Endothelial cell of umbilical vein (primary cell): ENCODE results near the gene AQP12B.

Source experiments
- EZH2 ChIP-seq: IDR thresholded peaks from 2 replicates; pipeline ENCODE4 v1.6.1; 2012; ENCODE audit warnings: borderline replicate concordance, low read depth, mild to moderate bottlenecking, moderate library complexity, low read length, inconsistent platforms; ENCODE audit not compliant: severe bottlenecking
- GATA2 ChIP-seq: IDR thresholded peaks from 2 replicates; pipeline ENCODE4 v1.7.0; 2011; ENCODE audit warnings: low read depth, mild to moderate bottlenecking, moderate library complexity, mixed read lengths, low read length; ENCODE audit not compliant: insufficient read length, insufficient read depth
- JUN ChIP-seq: IDR thresholded peaks from 2 replicates; pipeline ENCODE4 v1.6.1; 2011; ENCODE audit warnings: borderline replicate concordance, low read depth; ENCODE audit not compliant: insufficient read length, insufficient read depth
- MYC ChIP-seq: IDR thresholded peaks from one replicate; pipeline ENCODE4 v1.6.1; 2011; ENCODE audit warnings: mild to moderate bottlenecking, low read depth, low read length
- POLR2A ChIP-seq: IDR thresholded peaks from 2 replicates; pipeline ENCODE4 v1.6.1; 2012; ENCODE audit warnings: low read depth, mild to moderate bottlenecking, control low read depth, low read length
- POLR2AphosphoS5 ChIP-seq: IDR thresholded peaks from 2 replicates; pipeline ENCODE4 v1.6.1; 2012; ENCODE audit warnings: low read depth, mild to moderate bottlenecking, control low read depth, low read length, moderate library complexity; ENCODE audit not compliant: insufficient read depth
- TF ChIP-seq, protein P1 (sequence below), 2 donors: IDR thresholded peaks; 1 replicate in 1 of 2; 2 replicates in 1 of 2; pipeline ENCODE4 v1.5.1; 2011; ENCODE audit warnings: low read length in 2 of 2, mild to moderate bottlenecking in 2 of 2, moderate library complexity in 2 of 2, control low read depth in 1 of 2, inconsistent platforms in 1 of 2, low read depth in 1 of 2; ENCODE audit not compliant: insufficient read depth in 1 of 2; ENCODE audit errors: extremely low read depth in 1 of 2
- TF ChIP-seq, protein P2 (sequence below): IDR thresholded peaks from 2 replicates; pipeline ENCODE4 v1.6.1; 2011; ENCODE audit not compliant: insufficient read depth, insufficient read length

DNA sequence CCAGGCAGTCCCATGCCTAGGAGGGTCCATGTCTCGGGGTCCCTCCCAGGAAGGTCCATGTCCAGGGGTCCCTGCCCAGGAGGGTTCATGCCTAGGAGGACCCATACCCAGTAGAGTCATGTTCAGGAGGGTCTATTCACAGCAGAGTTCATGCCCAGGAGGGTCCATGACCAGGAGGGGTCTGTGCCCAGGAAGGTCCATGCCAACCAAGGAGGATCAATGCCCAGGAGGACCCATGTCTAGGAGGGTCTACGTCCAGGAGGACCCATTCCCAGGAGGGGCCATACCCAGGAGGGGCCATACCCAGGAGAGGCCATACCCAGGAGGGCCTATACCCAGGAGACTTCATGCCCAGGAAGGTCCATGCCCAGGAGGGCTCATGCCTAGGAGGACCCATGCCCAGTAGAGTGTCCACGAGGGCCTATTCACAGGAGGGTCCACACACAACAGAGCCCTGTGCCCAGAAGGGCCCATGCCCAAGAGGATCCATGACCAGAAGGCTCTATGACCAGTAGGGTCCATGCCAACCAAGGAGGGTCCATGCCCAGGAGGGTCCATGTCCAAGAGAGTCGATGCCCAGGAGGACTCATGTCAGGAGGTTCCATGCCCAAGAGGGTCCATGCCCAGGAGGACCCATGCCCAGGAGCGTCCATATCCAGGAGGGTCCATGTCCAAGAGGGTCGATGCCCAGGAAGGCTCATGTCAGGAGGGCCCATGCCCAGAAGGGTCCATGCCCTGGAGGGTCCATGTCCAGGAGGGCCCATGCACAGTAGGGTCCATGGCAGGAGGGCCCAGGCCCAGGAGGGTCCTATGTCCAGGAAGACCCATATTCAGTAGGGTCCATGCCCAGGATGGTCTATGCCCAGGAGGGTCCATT lies 47.3 kb downstream of the AQP12B start:
- TF ChIP-seq EZH2 = no peak
- TF ChIP-seq, protein P1, sequence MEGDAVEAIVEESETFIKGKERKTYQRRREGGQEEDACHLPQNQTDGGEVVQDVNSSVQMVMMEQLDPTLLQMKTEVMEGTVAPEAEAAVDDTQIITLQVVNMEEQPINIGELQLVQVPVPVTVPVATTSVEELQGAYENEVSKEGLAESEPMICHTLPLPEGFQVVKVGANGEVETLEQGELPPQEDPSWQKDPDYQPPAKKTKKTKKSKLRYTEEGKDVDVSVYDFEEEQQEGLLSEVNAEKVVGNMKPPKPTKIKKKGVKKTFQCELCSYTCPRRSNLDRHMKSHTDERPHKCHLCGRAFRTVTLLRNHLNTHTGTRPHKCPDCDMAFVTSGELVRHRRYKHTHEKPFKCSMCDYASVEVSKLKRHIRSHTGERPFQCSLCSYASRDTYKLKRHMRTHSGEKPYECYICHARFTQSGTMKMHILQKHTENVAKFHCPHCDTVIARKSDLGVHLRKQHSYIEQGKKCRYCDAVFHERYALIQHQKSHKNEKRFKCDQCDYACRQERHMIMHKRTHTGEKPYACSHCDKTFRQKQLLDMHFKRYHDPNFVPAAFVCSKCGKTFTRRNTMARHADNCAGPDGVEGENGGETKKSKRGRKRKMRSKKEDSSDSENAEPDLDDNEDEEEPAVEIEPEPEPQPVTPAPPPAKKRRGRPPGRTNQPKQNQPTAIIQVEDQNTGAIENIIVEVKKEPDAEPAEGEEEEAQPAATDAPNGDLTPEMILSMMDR (IDR thresholded peaks at IDR 0.05; ENCODE audit: extremely low read depth in 1 of 2, insufficient read depth in 1 of 2, low read depth in 1 of 2, low read length in 2 of 2) = no peak
- TF ChIP-seq POLR2A = no peak
- TF ChIP-seq POLR2AphosphoS5 = no peak
- TF ChIP-seq, protein P2, sequence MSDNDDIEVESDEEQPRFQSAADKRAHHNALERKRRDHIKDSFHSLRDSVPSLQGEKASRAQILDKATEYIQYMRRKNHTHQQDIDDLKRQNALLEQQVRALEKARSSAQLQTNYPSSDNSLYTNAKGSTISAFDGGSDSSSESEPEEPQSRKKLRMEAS = no peak
- TF ChIP-seq JUN = no peak
- no peak for TF ChIP-seq GATA2
- no peak for TF ChIP-seq MYC
